DND-41 (cell line): ENCODE results near the gene PAWR.

Source experiments
- ATAC-seq: fragments of 200-7000 bp; cut with Tn5 transposase; 3 replicates; pipeline ENCODE4 v1.9.1; 2021; ENCODE audit warnings: low read depth; ENCODE audit not compliant: insufficient read depth
- DNase-seq: peaks from one replicate; pipeline ENCODE4 v3.0.0-alpha.2; 2020
- H2AFZ ChIP-seq: 2 replicates; pipeline ENCODE4 v1.6.0; 2012; ENCODE audit warnings: low read depth, low read length
- H3K27ac ChIP-seq: 2 replicates; pipeline ENCODE4 v1.5.1; 2012; ENCODE audit warnings: low read length, inconsistent platforms
- H3K27me3 ChIP-seq: fragments of 200-600 bp; sonication (generic); 2 replicates; pipeline ENCODE4 v1.6.0; 2012; ENCODE audit warnings: low read length, mild to moderate bottlenecking, inconsistent platforms; ENCODE audit not compliant: insufficient read depth, poor library complexity
- H3K36me3 ChIP-seq: 2 replicates; pipeline ENCODE4 v1.5.1; 2012; ENCODE audit warnings: low read length, inconsistent platforms; ENCODE audit not compliant: insufficient read depth
- H3K4me1 ChIP-seq: 2 replicates; pipeline ENCODE4 v1.5.1; 2012; ENCODE audit warnings: mild to moderate bottlenecking, low read length; ENCODE audit not compliant: insufficient read depth
- H3K4me2 ChIP-seq: 2 replicates; pipeline ENCODE4 v1.6.0; 2012; ENCODE audit warnings: mild to moderate bottlenecking, moderate library complexity, low read length, inconsistent platforms; ENCODE audit not compliant: insufficient read depth
- H3K4me3 ChIP-seq, 2 experiments: fragments of 200-600 bp in 1 of 2; shearing (Covaris generic) in 1 of 2; 2 replicates each; pipeline ENCODE4 v1.5.1; 2012 to 2016; ENCODE audit warnings: inconsistent platforms in 2 of 2, low read length in 2 of 2, mild to moderate bottlenecking in 2 of 2, low read depth in 1 of 2, moderate library complexity in 1 of 2
- H3K79me2 ChIP-seq: 2 replicates; pipeline ENCODE4 v1.6.0; 2012; ENCODE audit warnings: low read length, inconsistent platforms; ENCODE audit not compliant: insufficient read depth
- H3K9ac ChIP-seq: 2 replicates; pipeline ENCODE4 v1.6.0; 2012; ENCODE audit warnings: low read depth, mild to moderate bottlenecking, inconsistent platforms, low read length, moderate library complexity
- H3K9me3 ChIP-seq: 2 replicates; pipeline ENCODE4 v1.5.1; 2012; ENCODE audit warnings: low read length, moderate library complexity, mild to moderate bottlenecking, inconsistent platforms; ENCODE audit not compliant: insufficient read depth, severe bottlenecking
- H4K20me1 ChIP-seq: 2 replicates; pipeline ENCODE4 v1.6.0; 2012; ENCODE audit warnings: low read length; ENCODE audit not compliant: insufficient read depth
- EZH2 ChIP-seq: IDR thresholded peaks from 3 replicates; pipeline ENCODE4 v1.6.1; 2012; ENCODE audit warnings: borderline replicate concordance, low read depth, mild to moderate bottlenecking, moderate library complexity, low read length, inconsistent platforms; ENCODE audit not compliant: severe bottlenecking
- TF ChIP-seq, protein P1 (sequence below): IDR thresholded peaks from 2 replicates; pipeline ENCODE4 v1.5.1; 2012; ENCODE audit warnings: borderline replicate concordance, low read length, moderate library complexity, mild to moderate bottlenecking; ENCODE audit not compliant: poor library complexity, severe bottlenecking; ENCODE audit errors: extremely low read depth

The PAWR gene

DNA sequence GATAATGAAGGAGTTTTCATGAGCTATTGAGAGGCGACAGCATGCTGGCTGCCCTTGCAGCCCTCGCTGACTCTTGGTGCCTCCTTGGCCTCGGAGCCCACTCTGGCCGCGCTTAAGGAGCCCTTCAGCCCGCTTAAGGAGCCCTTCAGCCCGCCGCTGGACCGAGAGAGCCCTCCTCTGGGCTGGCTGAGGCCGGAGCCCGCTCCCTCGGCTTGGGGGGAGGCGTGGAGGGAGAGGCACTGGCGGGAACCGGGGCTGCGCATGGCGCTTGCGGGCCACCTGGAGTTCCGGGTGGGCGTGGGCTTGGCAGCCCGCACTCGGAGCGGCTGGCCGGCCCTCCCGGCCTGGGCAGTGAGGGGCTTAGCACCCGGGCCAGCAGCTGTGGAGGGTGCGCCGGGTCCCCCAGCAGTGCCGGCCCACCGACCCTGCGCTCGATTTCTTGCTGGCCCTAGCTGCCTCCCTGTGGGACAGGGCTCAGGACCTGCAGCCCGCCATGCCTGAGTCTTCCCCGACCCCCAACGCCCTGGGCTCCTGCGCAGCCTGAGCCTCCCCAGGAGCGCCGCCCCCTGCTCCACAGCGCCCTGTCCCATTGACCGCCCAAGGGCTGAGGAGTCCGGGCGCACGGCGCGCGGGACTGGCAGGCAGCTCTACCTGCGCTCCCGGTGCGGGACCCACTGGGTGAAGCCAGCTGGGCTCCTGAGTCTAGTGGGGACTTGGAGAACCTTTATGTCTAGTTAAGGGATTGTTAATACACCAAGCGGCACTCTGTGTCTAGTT, 20.1 kb upstream of the PAWR start:
- H4K20me1 ChIP-seq: no peaks in the 10 kb centered on the region
- no peak overlapping the region for H3K4me3 ChIP-seq
- no peak for ATAC-seq
- TF ChIP-seq, protein P1, sequence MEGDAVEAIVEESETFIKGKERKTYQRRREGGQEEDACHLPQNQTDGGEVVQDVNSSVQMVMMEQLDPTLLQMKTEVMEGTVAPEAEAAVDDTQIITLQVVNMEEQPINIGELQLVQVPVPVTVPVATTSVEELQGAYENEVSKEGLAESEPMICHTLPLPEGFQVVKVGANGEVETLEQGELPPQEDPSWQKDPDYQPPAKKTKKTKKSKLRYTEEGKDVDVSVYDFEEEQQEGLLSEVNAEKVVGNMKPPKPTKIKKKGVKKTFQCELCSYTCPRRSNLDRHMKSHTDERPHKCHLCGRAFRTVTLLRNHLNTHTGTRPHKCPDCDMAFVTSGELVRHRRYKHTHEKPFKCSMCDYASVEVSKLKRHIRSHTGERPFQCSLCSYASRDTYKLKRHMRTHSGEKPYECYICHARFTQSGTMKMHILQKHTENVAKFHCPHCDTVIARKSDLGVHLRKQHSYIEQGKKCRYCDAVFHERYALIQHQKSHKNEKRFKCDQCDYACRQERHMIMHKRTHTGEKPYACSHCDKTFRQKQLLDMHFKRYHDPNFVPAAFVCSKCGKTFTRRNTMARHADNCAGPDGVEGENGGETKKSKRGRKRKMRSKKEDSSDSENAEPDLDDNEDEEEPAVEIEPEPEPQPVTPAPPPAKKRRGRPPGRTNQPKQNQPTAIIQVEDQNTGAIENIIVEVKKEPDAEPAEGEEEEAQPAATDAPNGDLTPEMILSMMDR: no peak
- TF ChIP-seq EZH2: no peak
- no peaks in the 10 kb centered on the region for H3K27me3 ChIP-seq
- no peaks in the 10 kb centered on the region for H3K9me3 ChIP-seq
- H3K79me2 ChIP-seq: no peaks in the 10 kb centered on the region
- H2AFZ ChIP-seq: no peak overlapping the region
- H3K36me3 ChIP-seq: no peaks in the 10 kb centered on the region
- no peak overlapping the region for H3K27ac ChIP-seq
- no peak overlapping the region for H3K9ac ChIP-seq
- no peak for DNase-seq
- H3K4me1 ChIP-seq: no peaks in the 10 kb centered on the region
- H3K4me2 ChIP-seq: no peak overlapping the region

- ATAC-seq (no peak), DNase-seq (no peak)
- Histone ChIP-seq H2AFZ (no peak overlapping the region), H3K4me2 (no peak overlapping the region), H3K36me3 (no peaks in the 10 kb centered on the region), H3K79me2 (no peaks in the 10 kb centered on the region), H3K9ac (no peak overlapping the region), H3K27me3 (no peaks in the 10 kb centered on the region), H3K4me3 (no peak overlapping the region), H4K20me1 (no peaks in the 10 kb centered on the region), H3K27ac (no peak overlapping the region), H3K4me1 (no peaks in the 10 kb centered on the region), H3K9me3 (no peaks in the 10 kb centered on the region)
- no peak for TF ChIP-seq EZH2
- TF ChIP-seq, protein P1: no peak
Observed at GRCh38 chr12:79707830-79708229, 17.1 kb upstream of the PAWR start.

DNA sequence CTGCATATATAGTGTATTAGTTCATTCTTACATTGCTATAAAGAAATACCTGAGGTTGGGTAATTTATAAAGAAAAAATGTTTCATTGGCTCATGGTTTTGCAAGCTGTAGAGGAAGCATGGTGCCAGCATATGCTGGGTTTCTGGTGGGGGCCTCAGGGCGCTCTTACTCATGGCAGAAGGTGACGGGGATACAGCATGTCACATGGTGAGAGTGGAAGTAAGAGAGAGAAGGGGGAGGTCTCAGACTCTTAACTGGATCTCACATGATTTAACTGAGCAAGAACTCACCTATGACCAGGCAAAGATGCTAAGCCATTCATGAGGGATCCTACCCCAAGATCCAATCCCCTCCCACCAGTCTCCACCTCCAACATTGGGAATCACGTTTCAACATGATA, 15.9 kb upstream of the PAWR start:
- H3K27me3 ChIP-seq: no peaks in the 10 kb centered on the region
- H3K4me3 ChIP-seq: no peak overlapping the region
- H3K27ac ChIP-seq: no peak overlapping the region
- no peak for ATAC-seq
- no peaks in the 10 kb centered on the region for H3K4me1 ChIP-seq
- no peaks in the 10 kb centered on the region for H3K79me2 ChIP-seq
- H3K36me3 ChIP-seq: no peaks in the 10 kb centered on the region
- no peak overlapping the region for H3K4me2 ChIP-seq
- no peak overlapping the region for H2AFZ ChIP-seq
- TF ChIP-seq EZH2: no peak
- TF ChIP-seq, protein P1: no peak
- H3K9ac ChIP-seq: no peak overlapping the region
- DNase-seq: no peak
- no peaks in the 10 kb centered on the region for H3K9me3 ChIP-seq
- no peaks in the 10 kb centered on the region for H4K20me1 ChIP-seq
